Neutrophil (primary cell): ENCODE results near the gene CSRP1.

Source experiments
- H3K27ac ChIP-seq: fragments of 200-600 bp; sonication (generic); 2 replicates; pipeline ENCODE4 v1.5.1; 2016; ENCODE audit warnings: mild to moderate bottlenecking, moderate library complexity
- H3K27me3 ChIP-seq: fragments of 200-600 bp; sonication (generic); 2 replicates; pipeline ENCODE4 v1.6.0; 2016; ENCODE audit warnings: mild to moderate bottlenecking
- H3K36me3 ChIP-seq: fragments of 200-600 bp; sonication (generic); 2 replicates; pipeline ENCODE4 v1.5.1; 2017
- H3K4me1 ChIP-seq, 2 experiments: fragments of 200-600 bp in 1 of 2; sonication (generic) in 1 of 2; 1 replicate in 1 of 2; 2 replicates in 1 of 2; pipeline versions ENCODE4 v1.5.1 to v1.6.1; 2013 to 2016; ENCODE audit warnings: low read depth in 1 of 2, low read length in 1 of 2, mild to moderate bottlenecking in 1 of 2, moderate library complexity in 1 of 2; ENCODE audit not compliant: control insufficient read depth in 1 of 2, insufficient read depth in 1 of 2
- H3K4me3 ChIP-seq, 2 experiments: fragments of 200-600 bp in 1 of 2; sonication (generic) in 1 of 2; 1 replicate in 1 of 2; 2 replicates in 1 of 2; pipeline ENCODE4 v1.5.1; 2013 to 2016; ENCODE audit warnings: low read depth in 1 of 2, low read length in 1 of 2, mild to moderate bottlenecking in 1 of 2, moderate library complexity in 1 of 2
- H3K9me3 ChIP-seq: fragments of 200-600 bp; sonication (generic); 2 replicates; pipeline ENCODE4 v1.5.1; 2016
- TF ChIP-seq, protein P1 (sequence below): fragments of 200-600 bp; sonication (generic); IDR thresholded peaks from 2 replicates; pipeline ENCODE4 v1.5.1; 2016; ENCODE audit warnings: antibody characterized with exemption

The CSRP1 gene

DNA sequence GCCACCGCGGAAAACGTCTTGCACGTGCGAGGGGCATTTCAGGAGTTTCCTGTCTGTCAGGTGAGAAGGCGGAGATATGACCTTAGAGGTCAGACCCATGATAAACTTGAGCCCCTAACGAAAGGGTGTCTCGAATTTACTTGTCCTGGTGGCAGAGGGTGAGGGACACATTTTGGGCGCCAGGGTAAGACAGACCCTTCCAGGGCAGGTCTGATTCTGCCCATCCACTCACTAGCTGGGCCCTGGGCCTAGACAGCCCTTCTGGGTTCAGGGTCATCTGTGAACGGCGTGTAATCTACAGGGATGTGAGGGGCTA, 395 bp upstream of the CSRP1 start:
- Histone ChIP-seq H3K27me3 (no peaks in the 10 kb centered on the region), H3K4me1 (peaks cover 49 to 62% of the 10 kb centered on the region in 2 experiments), H3K36me3 (no peaks in the 10 kb centered on the region), H3K9me3 (no peaks in the 10 kb centered on the region), H3K27ac (peak overlapping the region; percentile 82), H3K4me3 (peak overlapping the region; percentile 63 to 70)
- TF ChIP-seq, protein P1, sequence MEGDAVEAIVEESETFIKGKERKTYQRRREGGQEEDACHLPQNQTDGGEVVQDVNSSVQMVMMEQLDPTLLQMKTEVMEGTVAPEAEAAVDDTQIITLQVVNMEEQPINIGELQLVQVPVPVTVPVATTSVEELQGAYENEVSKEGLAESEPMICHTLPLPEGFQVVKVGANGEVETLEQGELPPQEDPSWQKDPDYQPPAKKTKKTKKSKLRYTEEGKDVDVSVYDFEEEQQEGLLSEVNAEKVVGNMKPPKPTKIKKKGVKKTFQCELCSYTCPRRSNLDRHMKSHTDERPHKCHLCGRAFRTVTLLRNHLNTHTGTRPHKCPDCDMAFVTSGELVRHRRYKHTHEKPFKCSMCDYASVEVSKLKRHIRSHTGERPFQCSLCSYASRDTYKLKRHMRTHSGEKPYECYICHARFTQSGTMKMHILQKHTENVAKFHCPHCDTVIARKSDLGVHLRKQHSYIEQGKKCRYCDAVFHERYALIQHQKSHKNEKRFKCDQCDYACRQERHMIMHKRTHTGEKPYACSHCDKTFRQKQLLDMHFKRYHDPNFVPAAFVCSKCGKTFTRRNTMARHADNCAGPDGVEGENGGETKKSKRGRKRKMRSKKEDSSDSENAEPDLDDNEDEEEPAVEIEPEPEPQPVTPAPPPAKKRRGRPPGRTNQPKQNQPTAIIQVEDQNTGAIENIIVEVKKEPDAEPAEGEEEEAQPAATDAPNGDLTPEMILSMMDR = no peak

DNA sequence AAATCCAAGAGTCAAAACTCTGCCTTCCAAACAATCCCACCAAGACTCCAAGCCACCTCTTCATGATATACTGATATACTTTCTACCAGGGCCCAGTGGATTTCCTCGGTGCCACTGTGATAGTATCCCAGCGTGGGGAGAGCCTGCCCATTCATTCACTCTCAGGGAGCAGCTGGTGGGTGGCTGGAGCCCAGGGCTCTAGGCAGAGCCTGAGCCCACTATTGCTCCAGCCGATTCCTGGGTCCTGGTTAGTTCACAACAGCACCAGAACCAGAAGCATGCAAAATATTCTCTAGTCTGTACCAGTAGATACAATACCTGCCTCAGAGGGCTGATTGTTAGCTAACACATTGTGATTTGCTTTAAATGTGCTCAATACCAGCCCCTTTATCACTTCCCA, 831 bp downstream of the CSRP1 start:
- Histone ChIP-seq H3K27ac (peak overlapping the region; percentile 82), H3K27me3 (no peaks in the 10 kb centered on the region), H3K9me3 (no peaks in the 10 kb centered on the region), H3K4me3 (peak overlapping the region; percentile 63 to 70), H3K4me1 (peaks cover 38 to 50% of the 10 kb centered on the region in 2 experiments), H3K36me3 (no peaks in the 10 kb centered on the region)
- TF ChIP-seq, protein P1 = no peak

DNA sequence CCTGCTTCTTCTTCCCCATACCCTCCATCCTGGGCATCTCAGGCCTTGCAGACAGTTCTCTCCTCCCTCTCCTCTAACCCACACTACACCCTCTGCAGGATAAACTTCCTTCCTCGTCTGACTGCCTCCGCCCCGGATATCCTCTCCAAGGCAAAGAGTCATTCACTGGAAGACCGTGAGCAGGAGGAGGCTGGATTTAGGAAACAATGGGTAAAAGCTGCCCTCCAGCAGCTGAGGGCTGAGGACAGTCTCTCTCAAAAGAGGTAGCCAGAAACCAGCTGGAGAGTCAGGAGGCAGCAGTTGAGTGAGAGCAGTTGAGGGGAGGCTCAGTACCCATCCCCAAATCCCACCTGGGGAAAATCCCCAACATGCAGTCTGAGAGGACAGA, 1.4 kb downstream of the CSRP1 start:
- Histone ChIP-seq H3K27me3 (no peaks in the 10 kb centered on the region), H3K36me3 (no peaks in the 10 kb centered on the region), H3K4me1 (peaks cover 38 to 48% of the 10 kb centered on the region in 2 experiments), H3K9me3 (no peaks in the 10 kb centered on the region), H3K4me3 (peak overlapping the region; percentile 3 to 63), H3K27ac (peak overlapping the region; percentile 82)
- TF ChIP-seq, protein P1 = no peak

DNA sequence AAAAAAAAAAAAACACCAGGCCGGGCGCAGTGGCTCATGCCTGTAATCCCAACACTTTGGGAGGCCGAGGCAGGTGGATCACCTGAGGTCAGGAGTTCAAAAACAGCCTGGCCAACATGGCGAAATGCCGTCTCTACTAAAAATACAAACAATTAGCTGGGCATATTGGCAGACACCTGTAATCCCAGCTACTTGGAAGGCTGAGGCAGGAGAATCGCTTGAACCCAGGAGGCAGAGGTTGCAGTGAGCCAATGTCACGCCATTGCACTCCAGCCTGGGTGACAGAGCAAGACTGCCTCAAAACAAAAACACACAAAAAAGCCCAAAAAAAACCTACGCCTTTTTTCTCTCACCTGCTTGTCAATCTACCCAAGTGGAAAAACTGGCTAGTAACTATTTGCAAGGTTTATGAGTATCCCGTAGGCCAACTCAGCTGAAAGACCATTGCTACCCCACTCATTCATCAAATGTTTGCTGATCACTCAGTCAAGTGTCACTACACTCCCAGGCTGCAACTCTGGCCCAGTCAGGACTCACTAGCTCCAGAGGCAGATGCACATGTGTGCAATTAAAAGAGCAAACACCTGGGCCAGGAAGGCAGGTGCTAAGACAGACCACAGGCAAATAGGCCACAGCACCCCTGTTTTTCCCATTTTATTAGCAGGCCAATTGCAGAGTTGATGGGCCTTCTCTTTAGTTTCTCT, 2.0 kb downstream of the CSRP1 start:
- H3K27ac ChIP-seq = peak overlapping the region; percentile 82
- H3K36me3 ChIP-seq = no peaks in the 10 kb centered on the region
- no peaks in the 10 kb centered on the region for H3K27me3 ChIP-seq
- TF ChIP-seq, protein P1 = no peak
- H3K4me1 ChIP-seq = peaks cover 38 to 48% of the 10 kb centered on the region in 2 experiments
- H3K9me3 ChIP-seq = no peaks in the 10 kb centered on the region
- H3K4me3 ChIP-seq = peak overlapping the region; percentile 3 to 63

DNA sequence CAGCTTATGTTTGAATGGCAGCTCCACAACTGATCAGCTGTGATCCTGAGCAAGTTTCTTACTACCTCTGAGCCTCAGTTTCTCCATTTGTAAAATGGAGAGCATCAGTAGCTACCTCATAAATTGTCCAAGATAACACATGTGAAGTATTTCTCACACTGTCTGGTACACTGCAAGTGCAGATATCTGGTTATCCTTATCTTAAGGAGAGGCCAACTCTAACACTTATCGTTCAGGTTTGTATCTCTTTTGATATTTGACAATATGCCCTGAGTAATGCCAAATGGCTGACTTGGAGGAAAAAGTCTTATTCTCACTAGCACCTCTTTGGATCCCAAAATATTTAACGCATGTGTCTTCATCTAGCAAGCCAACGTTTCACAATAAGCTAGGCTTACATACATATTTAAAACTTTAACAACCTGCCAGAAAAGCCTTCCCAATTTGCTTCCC, 2.7 kb downstream of the CSRP1 start:
- no peak overlapping the region for H3K27ac ChIP-seq

More for the DNA sequence above, 2.7 kb downstream of the CSRP1 start:
- Histone ChIP-seq H3K4me3 (no peak overlapping the region), H3K4me1 (peaks cover 31 to 41% of the 10 kb centered on the region in 2 experiments), H3K27me3 (no peaks in the 10 kb centered on the region), H3K36me3 (no peaks in the 10 kb centered on the region), H3K9me3 (no peaks in the 10 kb centered on the region)
- TF ChIP-seq, protein P1 = no peak
